Fibroblast of skin of right biceps (primary cell): Measurements from ENCODE around the gene BPGM.

Experiments used
- DNase-seq: peaks from one replicate; pipeline ENCODE4 v3.0.0-alpha.2; 2013

The BPGM gene

DNA sequence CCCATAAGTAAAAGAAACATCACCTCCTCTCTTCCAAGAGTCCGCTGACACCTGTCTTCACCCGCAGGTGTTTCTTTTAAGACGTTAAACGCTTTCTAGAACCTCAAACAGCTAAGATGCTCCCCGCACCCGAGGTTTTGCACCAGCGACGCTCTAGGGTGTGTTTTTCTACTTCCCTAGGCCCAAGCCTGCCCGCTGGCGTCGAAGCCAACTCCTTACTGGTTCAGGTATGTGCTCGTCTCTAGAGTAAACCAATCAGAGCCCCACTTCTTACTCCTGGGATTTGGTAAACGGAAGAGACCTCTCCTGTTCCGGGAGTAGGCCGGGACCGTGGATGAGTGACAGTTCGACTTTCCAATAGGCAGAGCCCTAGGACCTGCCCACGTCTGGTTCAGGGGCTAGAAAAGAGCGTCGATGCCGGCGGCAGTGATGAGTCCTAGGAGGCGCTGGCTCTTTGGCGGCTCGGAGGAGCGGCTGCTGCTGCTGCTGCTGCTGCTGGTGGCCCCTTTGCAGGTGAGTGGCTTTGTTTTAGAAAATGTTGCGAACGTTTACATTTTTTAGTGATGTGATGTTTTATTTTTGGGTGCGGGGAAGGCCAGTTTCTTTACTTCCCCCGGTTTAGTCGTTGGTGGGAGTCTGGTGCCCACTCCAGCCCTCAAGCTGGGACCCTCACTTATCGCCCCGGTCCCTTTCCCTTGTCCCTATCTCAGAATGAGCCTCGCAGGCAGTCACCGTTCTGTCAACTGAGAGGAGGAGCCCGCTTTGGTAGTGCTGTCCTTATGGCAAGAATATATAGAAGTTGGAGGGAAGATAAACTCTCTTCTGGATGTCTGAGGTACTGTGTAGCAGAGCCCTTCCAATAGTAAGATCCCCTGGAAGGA is at the start of gene BPGM:
Gene BPGM (plus strand): TSS at position 429 of the 881 bp plus-strand sequence. CDS start 14,655 bp downstream, outside the sequence.
- DNase-seq: peak; percentile 100

DNA sequence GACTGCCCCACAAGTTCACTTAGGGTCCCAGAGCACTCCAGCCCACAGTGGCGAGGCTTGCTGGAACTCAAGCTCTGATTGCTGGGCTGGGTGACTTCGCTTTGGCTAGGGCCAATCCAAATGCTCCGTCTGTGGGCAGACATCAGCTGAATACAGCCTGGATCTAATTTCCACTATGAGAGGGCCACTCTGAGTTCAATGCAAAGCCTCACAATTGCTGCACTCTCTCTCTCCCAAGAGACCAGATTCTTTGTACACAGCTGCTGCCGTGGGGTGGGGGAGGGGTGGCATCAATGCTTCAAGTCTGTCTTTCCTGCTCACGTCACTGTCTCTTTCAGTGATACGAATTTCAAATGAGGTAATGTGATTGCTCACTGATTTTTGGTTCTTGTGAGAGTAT is 47.3 kb upstream of the BPGM start:
- DNase-seq: peak; percentile 9

DNA sequence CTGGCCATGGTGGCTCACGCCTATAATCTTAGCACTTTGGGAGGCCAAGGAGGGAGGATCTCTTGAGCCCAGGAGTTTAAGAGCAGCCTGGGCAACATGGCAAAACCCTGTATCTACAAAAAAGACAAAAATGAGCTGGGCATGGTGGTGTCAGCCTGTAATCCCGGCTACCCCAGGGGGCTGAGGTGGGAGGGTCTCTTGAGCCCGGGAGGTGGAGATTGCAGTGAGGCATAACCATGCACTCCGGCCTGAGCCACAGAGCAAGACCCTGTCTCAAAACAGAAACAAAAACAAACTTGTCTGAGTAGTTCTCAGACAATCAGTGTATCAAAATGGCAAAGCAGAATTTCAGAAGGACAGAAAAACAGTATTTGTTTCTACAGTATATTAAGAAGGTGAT is 45.2 kb upstream of the BPGM start:
- DNase-seq: no peak

DNA sequence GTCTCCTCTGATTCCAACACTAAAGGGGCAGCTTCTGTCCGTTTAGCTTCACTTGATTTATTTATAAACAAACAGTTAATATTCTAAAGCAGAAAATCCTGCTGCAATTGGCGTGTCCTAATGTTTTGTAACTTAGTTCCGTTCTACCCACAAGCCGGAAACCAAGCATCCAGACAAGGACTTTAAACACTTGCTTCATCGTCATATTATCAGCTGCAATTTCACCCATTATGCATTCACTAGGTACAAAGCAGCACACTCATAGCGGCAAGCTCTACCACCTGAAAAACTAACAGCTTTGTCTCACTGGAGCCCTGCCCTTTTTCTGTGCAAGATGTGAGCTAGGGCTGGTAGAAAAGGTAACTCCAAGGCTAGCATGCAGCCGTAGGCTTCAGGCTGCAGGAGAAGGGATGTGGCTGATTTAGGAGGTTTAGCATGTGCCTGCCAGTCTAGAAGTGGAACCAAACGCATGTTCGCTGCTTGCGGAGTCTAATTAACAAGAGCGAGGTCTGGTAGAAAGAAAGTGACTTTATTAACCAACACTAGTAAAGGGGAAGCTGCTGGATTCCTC is 43.7 kb upstream of the BPGM start:
- DNase-seq: no peak

DNA sequence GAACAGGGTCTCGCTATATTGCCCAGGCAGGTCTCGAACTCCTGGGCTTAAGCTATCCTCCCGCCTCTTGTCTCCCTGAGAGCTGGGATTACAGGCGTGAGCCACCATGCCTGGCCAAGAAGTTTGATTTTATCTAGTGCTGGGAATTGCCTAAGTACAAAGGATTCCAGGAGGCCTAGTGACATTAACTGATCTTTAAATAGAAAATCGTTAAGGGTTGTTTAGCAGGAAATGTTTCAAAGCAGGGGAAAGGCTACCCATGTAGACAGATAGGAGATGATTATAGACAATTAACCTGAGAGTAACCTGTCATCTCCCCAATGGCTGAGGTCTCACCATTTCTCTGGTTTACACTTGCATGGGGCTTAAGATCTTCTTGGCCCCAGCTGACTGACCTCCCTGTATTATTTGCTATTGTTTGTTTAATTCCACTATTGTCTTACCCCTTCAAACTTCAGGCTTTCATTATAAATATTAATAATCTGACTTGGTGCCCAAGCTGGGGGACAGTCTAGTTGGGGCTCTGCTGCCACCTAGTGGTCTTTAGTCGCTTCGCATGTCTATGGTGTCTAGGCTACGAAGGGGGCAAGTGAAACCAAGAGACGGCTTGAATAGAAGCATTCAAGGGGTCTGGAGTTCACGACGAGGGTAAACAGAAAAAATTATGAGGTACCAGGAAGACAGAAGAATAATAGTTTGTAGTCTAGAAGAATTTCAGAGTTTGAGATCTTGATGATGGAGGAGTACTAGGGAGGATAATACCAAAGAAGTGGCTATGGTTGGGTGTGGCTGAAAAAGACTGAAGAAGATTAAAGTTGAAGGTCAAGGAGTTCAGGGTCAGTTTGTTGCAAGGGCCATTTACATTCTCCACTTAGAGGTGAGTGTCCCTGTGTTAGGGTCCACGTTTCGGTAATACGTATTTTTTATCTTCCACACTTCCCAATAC is 40.4 kb upstream of the BPGM start:
- peak; percentile 49 for DNase-seq

DNA sequence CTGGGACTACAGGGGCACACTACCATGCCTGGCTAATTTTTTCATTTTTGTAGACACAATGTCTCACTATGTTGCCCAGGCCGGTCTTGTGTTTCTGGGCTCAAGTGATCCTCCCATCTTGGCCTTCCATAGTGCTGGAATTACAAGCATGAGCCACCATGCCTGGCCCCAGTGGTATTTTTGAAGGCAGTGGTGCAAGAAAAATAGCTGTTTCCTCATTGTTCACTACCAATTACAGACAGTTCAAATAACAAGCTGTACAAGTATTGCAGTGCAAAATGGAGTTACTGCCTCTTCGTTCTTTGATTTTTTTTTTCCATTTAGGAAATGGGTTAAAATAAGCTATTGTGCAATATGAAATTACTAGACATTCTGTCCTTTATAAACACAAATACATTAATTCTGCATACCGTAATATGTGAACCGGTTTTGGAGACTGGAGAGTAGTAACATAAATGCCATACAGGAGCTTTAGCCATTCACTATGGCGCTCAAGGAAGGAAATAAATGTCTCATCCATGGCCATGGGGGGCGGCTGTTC is 35.0 kb upstream of the BPGM start:
- no peak for DNase-seq

DNA sequence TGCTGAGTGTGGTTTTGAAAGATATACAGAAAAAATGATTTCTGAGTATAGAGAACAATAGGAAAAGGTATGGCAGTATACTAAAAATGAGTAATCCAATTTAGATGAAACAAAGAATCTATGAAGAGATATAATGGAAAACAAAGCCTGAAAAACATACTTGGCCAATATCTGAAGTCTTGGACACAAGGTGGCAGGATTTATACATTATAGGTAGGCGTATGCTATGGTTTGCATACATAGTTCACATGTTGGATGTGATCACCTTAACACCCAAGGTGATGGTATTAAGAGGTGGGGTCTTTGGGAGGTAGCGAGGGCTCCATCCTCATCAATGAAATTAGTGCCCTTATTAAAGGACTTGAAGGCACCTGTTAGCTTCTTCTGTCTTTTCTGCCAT is 34.5 kb upstream of the BPGM start:
- DNase-seq: no peak

DNA sequence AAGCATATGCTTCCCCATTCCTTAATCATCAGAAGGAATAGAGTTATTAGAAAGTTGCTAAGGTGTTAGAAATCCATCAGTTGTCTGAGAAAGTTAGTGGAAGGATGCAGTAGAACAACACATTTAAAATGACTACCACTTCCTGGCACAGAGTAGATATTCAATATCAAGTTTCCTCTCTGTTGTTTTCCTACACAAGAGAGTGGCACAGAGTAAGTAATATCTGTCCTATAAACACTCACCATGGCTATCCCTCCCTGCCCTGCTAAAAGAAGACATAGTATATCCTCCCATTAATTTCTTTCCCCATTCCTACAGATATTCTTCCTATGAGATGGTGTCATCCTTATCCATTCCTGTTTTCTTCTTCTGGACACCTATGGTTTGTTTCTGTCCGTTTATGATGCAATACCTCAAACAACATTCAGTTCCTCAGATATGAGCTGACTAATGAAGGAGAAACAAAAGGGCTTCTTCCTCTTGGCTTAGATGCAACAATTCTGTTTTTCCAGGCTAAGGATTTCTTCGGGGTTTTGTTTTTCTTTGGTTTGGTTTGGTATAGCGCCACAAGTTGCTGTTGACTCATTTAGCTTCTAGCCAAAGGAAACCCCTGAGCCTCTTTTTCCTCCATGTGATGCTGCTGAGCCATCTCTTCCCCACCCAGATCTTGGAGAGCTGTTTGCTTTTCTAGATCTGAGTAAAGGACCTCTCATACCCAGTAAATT is 32.9 kb upstream of the BPGM start:
- DNase-seq: peak; percentile 98

DNA sequence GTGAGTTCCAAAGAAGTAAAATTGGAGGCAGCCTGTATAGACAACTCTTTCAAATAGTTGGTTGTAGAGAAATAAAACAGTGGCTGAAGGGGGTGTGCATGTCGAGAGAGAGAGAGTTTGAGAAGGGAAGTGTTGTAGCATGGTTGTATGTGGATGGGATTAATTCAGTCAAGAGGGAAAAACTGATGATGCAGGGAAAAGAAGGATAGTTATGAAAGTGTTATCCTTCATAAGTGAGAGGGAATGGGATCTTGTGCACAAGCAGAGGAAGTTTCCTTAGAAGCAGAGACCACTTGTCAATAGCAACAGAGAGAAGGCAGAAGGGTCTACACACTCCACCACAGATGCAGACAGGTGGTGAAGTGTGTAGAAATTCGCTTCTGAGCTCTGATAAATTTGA is 30.0 kb upstream of the BPGM start:
- no peak for DNase-seq

DNA sequence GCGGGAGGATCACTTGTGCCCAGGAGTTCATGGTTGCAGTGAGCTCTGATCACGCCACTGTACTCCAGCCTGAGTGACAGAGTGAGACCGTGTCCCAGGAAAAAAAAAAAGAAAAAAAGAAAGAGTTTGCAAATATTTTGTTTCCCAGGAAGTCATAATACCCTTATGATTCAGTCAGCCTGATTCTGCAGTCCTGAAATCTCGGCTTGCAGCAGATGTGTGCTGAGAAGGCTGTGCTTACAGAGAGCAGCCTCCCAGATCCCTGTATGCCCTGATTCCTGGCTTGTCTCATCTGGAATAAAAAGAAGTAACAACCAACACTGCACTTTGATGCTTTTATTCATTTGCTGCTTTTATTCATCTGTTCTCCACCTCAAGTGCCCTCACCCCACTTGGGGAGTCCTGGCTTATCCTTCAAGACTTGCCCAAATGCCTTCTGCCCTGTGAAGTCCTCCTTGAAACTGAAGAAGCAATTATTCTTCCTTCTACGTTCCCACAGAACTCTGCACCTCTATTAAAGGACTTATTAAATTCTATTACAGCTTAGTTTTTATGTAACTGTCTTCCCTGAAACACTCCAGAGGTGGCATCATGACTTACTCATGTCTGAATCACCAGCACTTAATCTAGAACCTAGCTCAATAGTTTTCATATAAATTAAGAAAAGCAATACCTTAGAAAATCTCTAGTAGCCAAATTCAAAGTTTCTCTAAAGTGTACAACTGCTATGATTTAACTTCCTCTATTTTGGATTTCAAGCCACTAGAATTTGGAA is 27.7 kb upstream of the BPGM start:
- peak; percentile 66 for DNase-seq

DNA sequence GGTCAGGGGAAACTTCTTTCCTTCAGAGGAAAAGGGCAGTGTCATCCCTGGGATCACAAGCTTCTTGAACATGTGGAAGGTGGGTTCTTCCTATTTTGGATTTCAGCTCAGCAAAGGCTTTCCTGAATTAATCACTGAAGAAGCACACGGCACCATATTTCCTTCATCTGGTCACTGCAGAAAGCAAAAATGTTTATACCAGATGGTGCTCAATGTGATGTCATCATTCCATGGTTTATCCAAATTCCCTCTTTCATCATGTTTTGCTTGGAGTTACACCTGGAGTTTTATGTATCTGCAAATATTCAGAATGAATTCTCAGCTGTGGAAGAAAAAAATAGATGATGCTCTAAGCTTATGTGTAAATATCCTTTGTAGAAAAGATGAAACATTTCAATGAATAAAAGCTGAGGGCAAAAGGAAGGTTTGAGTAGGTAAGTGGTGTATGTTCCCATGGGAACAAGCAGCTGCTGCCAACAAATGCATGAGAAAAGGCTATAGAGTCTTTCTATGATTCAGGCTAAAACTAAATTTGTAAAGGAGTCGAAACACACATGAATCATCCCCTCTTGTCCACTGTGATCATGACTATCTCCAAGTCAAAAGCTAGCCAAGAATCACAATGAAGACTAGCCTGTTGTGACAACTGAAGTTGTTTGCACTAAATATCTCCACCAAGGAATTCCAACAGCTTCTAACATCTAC is 26.9 kb upstream of the BPGM start:
- DNase-seq: peak; percentile 92

DNA sequence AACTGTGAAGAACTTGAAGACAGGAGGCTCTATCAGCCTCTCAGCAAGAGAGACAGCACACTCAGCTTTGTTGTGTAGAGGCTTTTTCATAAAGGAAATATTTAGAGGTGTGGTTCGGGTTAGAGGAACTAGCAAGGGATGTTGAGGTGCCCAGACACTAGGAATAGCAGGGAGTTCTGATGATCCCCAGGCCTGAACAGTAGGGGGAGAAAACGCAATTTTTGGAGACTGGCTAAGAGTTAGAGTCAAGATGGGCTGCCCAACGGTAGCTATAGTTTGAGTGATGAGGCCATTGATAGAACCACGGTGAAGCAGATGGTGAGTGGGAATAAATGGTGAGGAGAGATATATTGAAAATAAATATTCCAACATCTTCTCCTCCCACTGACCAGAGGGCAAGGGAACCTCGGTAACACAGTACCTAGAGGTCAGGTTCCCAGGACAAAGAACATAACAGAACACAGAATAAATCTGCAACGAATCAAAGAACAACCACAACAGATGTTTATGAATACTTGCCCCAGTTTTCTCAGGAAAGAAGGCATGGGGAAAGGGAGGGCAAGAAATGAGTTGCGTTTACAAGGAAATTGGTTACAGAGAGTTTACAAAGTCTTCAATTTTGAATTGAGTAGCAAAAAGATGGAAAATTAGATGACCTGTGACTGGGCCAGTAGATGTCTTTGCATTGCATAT is 24.2 kb upstream of the BPGM start:
- no peak for DNase-seq

DNA sequence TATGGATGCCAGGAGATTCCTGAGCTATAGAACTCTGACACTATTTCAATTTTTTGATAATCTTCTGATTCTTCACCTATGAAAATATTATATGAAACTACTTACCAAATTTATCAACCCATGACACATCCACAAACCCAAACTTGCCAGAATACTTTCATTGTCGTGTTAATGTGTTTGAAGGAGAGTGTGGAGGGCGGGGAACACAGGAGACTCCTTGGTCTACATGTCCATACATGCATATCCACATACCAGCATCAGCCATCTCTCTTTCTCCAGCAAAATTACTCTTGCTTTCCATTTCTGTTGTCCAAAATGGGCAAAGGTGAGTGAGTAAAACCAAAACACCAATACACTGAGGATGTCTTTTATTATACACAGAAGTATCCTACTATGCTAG is 23.5 kb upstream of the BPGM start:
- DNase-seq: no peak

DNA sequence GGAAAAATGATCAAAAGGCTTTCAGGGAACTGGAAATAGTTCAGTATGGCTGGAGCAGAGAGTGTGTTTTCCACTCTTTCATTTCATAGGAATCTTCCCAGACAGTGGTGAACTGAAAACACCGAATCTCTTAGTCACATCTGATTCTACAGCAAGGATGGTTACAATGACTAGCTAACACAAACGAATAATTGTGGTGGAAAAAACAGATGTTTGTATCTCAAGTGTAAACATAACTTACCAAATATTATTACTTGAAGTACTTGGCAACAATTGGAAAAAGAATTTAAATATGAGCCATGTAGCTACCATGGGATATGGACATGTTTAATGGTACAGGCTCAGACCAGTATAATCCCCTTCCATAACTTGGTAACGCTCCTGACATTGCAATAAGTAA is 21.1 kb upstream of the BPGM start:
- peak; percentile 73 for DNase-seq

DNA sequence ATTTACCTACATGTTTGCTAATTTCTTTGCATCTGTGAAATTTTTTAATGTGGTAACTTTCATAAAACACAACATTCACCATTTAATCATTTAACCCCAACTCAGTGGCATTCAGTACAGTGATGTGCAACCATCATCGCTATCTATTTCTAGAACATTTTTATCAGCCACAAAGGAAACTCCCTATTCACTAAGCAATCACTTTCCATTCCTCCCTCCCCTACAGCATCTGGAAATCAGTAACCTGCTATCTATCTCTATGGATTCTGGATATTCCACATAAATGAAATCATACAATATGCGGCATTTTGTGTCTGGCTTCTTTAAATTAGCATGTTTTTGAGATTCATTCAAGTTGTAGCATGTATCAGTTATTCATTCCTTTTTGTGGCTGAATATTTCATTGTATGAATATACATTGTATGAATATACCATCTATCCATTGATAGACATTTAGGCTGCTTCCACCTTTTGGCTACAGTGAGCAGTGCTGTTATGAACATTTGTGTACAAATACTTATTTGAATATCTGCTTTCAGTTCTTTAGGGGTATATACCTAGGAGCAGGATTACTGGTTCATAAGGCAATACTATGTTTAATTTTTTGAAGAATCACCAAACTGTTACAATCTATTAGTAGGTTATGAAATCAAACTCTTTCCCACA is 19.4 kb upstream of the BPGM start:
- DNase-seq: no peak

DNA sequence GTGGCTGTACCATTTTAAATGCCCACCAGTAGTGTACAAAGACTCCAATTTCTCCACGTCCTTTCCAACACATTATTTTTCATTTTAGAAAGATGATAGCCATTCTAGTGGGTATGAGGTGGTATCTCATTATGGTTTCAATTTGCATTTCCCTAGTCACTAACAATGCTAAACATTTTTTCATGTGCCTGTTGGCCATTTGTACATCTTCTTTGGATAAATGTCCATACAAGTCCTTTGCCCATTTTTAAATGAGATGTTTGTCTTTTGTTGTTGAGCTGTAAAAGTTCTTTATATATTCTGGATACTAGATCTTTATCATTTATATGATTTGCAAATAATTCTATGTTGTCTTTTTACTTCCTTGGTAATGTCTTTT is 18.9 kb upstream of the BPGM start:
- DNase-seq: no peak

DNA sequence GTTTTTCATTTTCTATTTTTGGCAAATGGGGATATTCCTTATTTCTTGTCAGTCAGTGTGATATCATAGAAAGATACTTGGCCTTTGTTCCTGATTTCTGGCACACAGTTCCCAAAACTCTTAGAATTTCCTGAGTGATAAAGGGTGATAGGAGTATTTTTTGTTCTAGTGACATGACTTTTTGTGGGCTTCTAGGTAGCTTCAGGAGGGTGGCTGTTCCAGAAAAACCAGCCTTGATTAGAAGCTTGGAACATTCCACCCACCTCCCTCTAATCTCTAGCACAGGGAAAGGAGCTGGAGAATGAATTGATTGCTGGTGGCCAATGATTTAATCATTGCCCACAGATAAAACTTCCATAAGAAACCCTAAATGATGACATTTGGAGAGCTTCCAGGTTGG is 17.2 kb upstream of the BPGM start:
- DNase-seq: no peak

DNA sequence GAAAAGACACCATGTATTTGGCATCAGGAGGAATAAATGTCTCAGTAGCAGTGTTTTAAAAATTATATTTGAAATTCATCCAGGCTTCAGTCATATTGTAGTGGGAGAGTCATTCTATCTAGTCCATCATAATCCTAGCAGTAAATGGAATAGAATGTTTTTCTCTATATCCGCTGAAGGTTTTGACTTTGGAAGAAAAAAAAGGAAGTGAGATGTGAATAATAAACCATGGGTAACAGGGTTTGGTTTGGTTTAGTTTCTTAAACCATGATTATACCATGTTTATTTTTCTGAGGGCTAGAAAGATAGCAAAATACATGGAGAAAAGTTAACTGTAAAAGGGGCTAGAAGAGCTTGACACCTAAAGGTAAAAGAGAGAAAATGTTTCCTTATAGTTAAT is 16.4 kb upstream of the BPGM start:
- DNase-seq: no peak

DNA sequence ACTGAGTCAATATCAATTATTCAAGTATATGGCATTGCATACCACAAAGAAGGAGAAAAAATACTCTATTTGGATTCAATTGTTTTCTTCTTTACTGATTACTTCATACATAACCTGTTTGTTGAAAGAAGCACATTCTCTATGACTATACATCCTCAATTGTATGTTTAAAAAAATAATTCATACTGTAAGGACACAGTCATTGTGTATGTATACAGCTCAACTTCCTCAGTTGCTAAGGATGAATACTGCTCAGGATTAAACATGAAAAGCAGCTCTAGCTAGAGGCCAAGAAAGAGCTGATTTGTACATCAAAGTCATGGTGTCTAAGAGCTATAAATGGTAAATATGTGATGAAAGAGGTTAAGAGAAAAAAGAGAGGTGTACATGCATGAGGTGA is 15.8 kb upstream of the BPGM start:
- DNase-seq: no peak

DNA sequence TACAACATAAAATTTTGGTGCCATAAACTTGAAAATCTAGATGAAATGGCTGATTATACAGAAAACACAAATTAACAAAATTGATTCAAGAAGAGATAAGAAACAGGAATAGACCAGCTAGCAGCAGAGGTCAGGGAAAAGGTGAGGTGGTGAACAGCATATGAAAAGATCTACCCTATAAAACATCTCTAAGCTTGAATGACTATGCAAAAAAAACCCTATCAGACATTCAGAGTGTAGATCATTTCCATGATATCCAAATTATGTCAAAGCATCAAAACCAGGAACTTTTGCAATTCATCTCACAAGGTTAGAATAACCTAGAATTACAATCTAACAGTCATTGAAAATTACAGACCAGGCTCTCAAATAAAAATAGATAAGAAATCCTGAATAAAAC is 14.6 kb upstream of the BPGM start:
- no peak for DNase-seq
